K562 (cell line): Measurements from ENCODE around the gene PCBP4. TPM values are rescaled to one million over a fixed set of nuclear protein-coding genes. Genes with fewer than 3 reads are reported as not detected.

Experiments
- ARID1B ChIP-seq: fragments of 450-650 bp; IDR thresholded peaks from 2 replicates; pipeline ENCODE4 v1.6.1; 2016; ENCODE audit warnings: antibody characterized with exemption, mild to moderate bottlenecking, inconsistent platforms
- CBFA2T2 ChIP-seq: fragments of 450-650 bp; conservative IDR thresholded peaks from 2 replicates; pipeline ENCODE4 v1.6.1; 2017; ENCODE audit warnings: mild to moderate bottlenecking
- CREB1 ChIP-seq, 2 experiments: sonication (generic) in 1 of 2; formaldehyde crosslinking in 1 of 2; IDR thresholded peaks; 2 replicates each; pipeline versions ENCODE4 v1.6.1 to v1.8.0; 2012 to 2022; ENCODE audit warnings: inconsistent platforms in 1 of 2, mild to moderate bottlenecking in 1 of 2, missing genetic modification reagents in 1 of 2, moderate library complexity in 1 of 2
- ETV5 ChIP-seq: sonication (generic); formaldehyde crosslinking; IDR thresholded peaks from 2 replicates; pipeline ENCODE4 v1.4.0; 2020; ENCODE audit warnings: low read depth, mild to moderate bottlenecking, missing genetic modification reagents
- FOS ChIP-seq: IDR thresholded peaks from 3 replicates; pipeline ENCODE4 v1.6.1; 2011; ENCODE audit not compliant: insufficient read length; ENCODE audit errors: extremely low read depth
- GATAD2B ChIP-seq: fragments of 450-650 bp; IDR thresholded peaks from 2 replicates; pipeline ENCODE4 v1.6.1; 2017; ENCODE audit warnings: mild to moderate bottlenecking, borderline replicate concordance
- MAFK ChIP-seq: IDR thresholded peaks from 2 replicates; pipeline ENCODE4 v1.6.1; 2011; ENCODE audit warnings: low read length, improper control_type of control experiment
- MTA2 ChIP-seq: fragments of 450-650 bp; IDR thresholded peaks from 2 replicates; pipeline ENCODE4 v1.6.1; 2016; ENCODE audit warnings: low read depth
- NR3C1 ChIP-seq: sonication (generic); formaldehyde crosslinking; IDR thresholded peaks from 2 replicates; pipeline ENCODE4 v1.8.1; 2022; ENCODE audit warnings: missing genetic modification reagents
- TAF9B ChIP-seq: fragments of 450-650 bp; IDR thresholded peaks from 2 replicates; pipeline ENCODE4 v1.6.1; 2018; ENCODE audit warnings: mild to moderate bottlenecking; ENCODE audit not compliant: partially characterized antibody
- TCF3 ChIP-seq: sonication (generic); formaldehyde crosslinking; IDR thresholded peaks from 2 replicates; pipeline ENCODE4 v1.4.0; 2020; ENCODE audit warnings: mild to moderate bottlenecking, missing genetic modification reagents
- TEAD4 ChIP-seq, 2 experiments: sonication (generic) in 1 of 2; formaldehyde crosslinking in 1 of 2; IDR thresholded peaks; 2 replicates each; pipeline versions ENCODE4 v1.6.1 to v1.8.0; 2012 to 2022; ENCODE audit warnings: borderline replicate concordance in 1 of 2, inconsistent platforms in 1 of 2, low read length in 1 of 2, mild to moderate bottlenecking in 1 of 2, missing genetic modification reagents in 1 of 2
- ZNF518B ChIP-seq: fragments of 250-450 bp; sonication (Bioruptor Pico); IDR thresholded peaks from 2 replicates; pipeline ENCODE4 v1.5.0; 2021; ENCODE audit warnings: mild to moderate bottlenecking, moderate library complexity
- polyA plus RNA-seq, 8 experiments: library from polyadenylated mRNA; depleted of rRNA in 4 of 8; stranded (reverse) in 5 of 8; unstranded in 3 of 8; fragments of >200 nt; fragmentation: Nextera tagmentation in 2 of 8; fragmentation: Illumina TruSeq in 1 of 8; extraction: Ambion mirVana in 2 of 8; extraction: Trizol in 1 of 8; gene quantifications; 2 replicates each; pipeline versions ENCODE4 v1.2.1 to v1.2.3, GENCODE V29; 2011 to 2014; ENCODE audit warnings: inconsistent platforms in 1 of 8, missing spikeins in 1 of 8
- total RNA-seq, 7 experiments: library from RNA; depleted of rRNA in 6 of 7; stranded (reverse); fragments of >200 nt in 6 of 7; fragmentation: Illumina TruSeq in 2 of 7; extraction: Trizol in 2 of 7; gene quantifications; 2 replicates each; pipeline versions ENCODE4 v1.2.1 to v1.2.3, GENCODE V29; 2011 to 2021; ENCODE audit warnings: low replicate concordance in 1 of 7
- TF ChIP-seq, protein P1 (sequence below), 3 experiments: fragments of 200-800 bp in 1 of 3; fragments of 250-450 bp in 1 of 3; fragments of 450-650 bp in 1 of 3; sonication (Bioruptor Pico) in 1 of 3; sonication (Bioruptor generic) in 1 of 3; formaldehyde crosslinking in 1 of 3; IDR thresholded peaks; 2 replicates each; pipeline versions ENCODE4 v1.6.1 to v1.8.0; 2016 to 2022; ENCODE audit warnings: mild to moderate bottlenecking in 2 of 3, missing genetic modification characterization in 2 of 3, missing compliant biosample characterization in 1 of 3, moderate library complexity in 1 of 3
- TF ChIP-seq, protein P2 (sequence below), 2 experiments: fragments of 450-650 bp in 1 of 2; sonication (generic) in 1 of 2; formaldehyde crosslinking in 1 of 2; IDR thresholded peaks in 1 of 2; conservative IDR thresholded peaks in 1 of 2; 2 replicates each; pipeline versions ENCODE4 v1.6.1 to v1.8.1; 2016 to 2023; ENCODE audit warnings: mild to moderate bottlenecking in 2 of 2, moderate library complexity in 2 of 2, inconsistent platforms in 1 of 2, missing genetic modification reagents in 1 of 2
- TF ChIP-seq, protein P3 (sequence below): fragments of 250-450 bp; sonication (Bioruptor Pico); IDR thresholded peaks from 2 replicates; pipeline ENCODE4 v1.5.1; 2021; ENCODE audit warnings: mild to moderate bottlenecking
- TF ChIP-seq, protein P4 (sequence below): fragments of 450-650 bp; formaldehyde crosslinking; IDR thresholded peaks from 2 replicates; pipeline ENCODE4 v1.4.0; 2020; ENCODE audit warnings: mild to moderate bottlenecking

Gene PCBP4
- total and polyA plus RNA-seq, 9 of the 15 experiments (the other 6 are each of a cell fraction or from before 2014, with no cell fraction given) = 0.06 to 5.8 (median 2.6) TPM

- TF ChIP-seq, protein P1, sequence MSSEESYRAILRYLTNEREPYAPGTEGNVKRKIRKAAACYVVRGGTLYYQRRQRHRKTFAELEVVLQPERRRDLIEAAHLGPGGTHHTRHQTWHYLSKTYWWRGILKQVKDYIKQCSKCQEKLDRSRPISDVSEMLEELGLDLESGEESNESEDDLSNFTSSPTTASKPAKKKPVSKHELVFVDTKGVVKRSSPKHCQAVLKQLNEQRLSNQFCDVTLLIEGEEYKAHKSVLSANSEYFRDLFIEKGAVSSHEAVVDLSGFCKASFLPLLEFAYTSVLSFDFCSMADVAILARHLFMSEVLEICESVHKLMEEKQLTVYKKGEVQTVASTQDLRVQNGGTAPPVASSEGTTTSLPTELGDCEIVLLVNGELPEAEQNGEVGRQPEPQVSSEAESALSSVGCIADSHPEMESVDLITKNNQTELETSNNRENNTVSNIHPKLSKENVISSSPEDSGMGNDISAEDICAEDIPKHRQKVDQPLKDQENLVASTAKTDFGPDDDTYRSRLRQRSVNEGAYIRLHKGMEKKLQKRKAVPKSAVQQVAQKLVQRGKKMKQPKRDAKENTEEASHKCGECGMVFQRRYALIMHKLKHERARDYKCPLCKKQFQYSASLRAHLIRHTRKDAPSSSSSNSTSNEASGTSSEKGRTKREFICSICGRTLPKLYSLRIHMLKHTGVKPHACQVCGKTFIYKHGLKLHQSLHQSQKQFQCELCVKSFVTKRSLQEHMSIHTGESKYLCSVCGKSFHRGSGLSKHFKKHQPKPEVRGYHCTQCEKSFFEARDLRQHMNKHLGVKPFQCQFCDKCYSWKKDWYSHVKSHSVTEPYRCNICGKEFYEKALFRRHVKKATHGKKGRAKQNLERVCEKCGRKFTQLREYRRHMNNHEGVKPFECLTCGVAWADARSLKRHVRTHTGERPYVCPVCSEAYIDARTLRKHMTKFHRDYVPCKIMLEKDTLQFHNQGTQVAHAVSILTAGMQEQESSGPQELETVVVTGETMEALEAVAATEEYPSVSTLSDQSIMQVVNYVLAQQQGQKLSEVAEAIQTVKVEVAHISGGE (CRISPR knock-in tag; IDR thresholded peaks at IDR 0.05) = 0 out of 6 replicates have a peak, but pooled peaks of 1 of the 3 experiments have one; percentile 34
- no peak for TF ChIP-seq TAF9B
- no peak for TF ChIP-seq MAFK
- TF ChIP-seq CREB1 (IDR thresholded peaks at IDR 0.05) = no peak
- no peak for TF ChIP-seq CREB1 (CRISPR knock-in tag; IDR thresholded peaks at IDR 0.05)
- peak; percentile 37; the same call in 1 of the 2 replicates for TF ChIP-seq MTA2
- peak; percentile 80 for TF ChIP-seq CBFA2T2
- TF ChIP-seq, protein P2, sequence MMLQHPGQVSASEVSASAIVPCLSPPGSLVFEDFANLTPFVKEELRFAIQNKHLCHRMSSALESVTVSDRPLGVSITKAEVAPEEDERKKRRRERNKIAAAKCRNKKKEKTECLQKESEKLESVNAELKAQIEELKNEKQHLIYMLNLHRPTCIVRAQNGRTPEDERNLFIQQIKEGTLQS (IDR thresholded peaks at IDR 0.05) = no peak
- TF ChIP-seq, protein P2 (CRISPR knock-in tag; conservative IDR thresholded peaks at IDR 0.05) = no peak
- no peak for TF ChIP-seq GATAD2B
- TF ChIP-seq, protein P3, sequence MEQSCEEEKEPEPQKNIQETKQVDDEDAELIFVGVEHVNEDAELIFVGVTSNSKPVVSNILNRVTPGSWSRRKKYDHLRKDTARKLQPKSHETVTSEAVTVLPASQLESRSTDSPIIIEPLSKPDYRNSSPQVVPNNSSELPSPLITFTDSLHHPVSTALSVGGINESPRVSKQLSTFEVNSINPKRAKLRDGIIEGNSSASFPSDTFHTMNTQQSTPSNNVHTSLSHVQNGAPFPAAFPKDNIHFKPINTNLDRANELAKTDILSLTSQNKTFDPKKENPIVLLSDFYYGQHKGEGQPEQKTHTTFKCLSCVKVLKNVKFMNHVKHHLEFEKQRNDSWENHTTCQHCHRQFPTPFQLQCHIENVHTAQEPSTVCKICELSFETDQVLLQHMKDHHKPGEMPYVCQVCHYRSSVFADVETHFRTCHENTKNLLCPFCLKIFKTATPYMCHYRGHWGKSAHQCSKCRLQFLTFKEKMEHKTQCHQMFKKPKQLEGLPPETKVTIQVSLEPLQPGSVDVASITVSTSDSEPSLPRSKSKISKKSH (CRISPR knock-in tag) = no peak
- no peak for TF ChIP-seq FOS
- no peak for TF ChIP-seq ZNF518B (CRISPR knock-in tag)
- TF ChIP-seq TCF3 (CRISPR knock-in tag) = peak; percentile 78
- TF ChIP-seq ARID1B = peak; percentile 49
- TF ChIP-seq, protein P4, sequence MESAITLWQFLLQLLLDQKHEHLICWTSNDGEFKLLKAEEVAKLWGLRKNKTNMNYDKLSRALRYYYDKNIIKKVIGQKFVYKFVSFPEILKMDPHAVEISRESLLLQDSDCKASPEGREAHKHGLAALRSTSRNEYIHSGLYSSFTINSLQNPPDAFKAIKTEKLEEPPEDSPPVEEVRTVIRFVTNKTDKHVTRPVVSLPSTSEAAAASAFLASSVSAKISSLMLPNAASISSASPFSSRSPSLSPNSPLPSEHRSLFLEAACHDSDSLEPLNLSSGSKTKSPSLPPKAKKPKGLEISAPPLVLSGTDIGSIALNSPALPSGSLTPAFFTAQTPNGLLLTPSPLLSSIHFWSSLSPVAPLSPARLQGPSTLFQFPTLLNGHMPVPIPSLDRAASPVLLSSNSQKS (CRISPR knock-in tag) = no peak
- TF ChIP-seq ETV5 (CRISPR knock-in tag) = no peak
- peak; percentile 63; the same call in 1 of the 2 replicates for TF ChIP-seq TEAD4 (IDR thresholded peaks at IDR 0.05; ENCODE audit: low read length)
- TF ChIP-seq TEAD4 (CRISPR knock-in tag; IDR thresholded peaks at IDR 0.05; ENCODE audit: borderline replicate concordance) = no peak
- TF ChIP-seq NR3C1 (CRISPR knock-in tag) = no peak
These were observed 32.6 kb upstream of the PCBP4 start (continued) for GRCh38 chr3:51999846-52000245.
